Stomach smooth muscle (tissue), 2 donors: Measurements from ENCODE around the gene MYOD1.

Experiments
- H3K27ac ChIP-seq: one replicate; pipeline ENCODE4 v1.7.0; 2013; ENCODE audit warnings: mild to moderate bottlenecking, low read length, inconsistent platforms
- H3K27me3 ChIP-seq, 2 donors: one replicate each; pipeline ENCODE4 v1.7.0; 2013; ENCODE audit warnings: low read length in 2 of 2; ENCODE audit not compliant: insufficient read depth in 2 of 2, control insufficient read depth in 1 of 2
- H3K36me3 ChIP-seq, 2 donors: one replicate each; pipeline ENCODE4 v1.7.0; 2013; ENCODE audit warnings: low read length in 2 of 2; ENCODE audit not compliant: control insufficient read depth in 2 of 2, insufficient read depth in 2 of 2
- H3K4me1 ChIP-seq: one replicate; pipeline ENCODE4 v1.7.0; 2013; ENCODE audit warnings: low read length; ENCODE audit not compliant: control insufficient read depth, insufficient read depth
- H3K4me3 ChIP-seq, 2 donors: one replicate each; pipeline ENCODE4 v1.7.0; 2013; ENCODE audit warnings: low read length in 2 of 2
- H3K9ac ChIP-seq, 2 donors: one replicate each; pipeline ENCODE4 v1.7.0; 2013; ENCODE audit warnings: low read length in 2 of 2, mild to moderate bottlenecking in 1 of 2
- H3K9me3 ChIP-seq, 2 donors: one replicate each; pipeline ENCODE4 v1.7.0; 2013; ENCODE audit warnings: low read length in 2 of 2; ENCODE audit not compliant: control insufficient read depth in 2 of 2
- donor health status: healthy.
- donor health status: Pancreatic carcinoma.

The MYOD1 gene

DNA sequence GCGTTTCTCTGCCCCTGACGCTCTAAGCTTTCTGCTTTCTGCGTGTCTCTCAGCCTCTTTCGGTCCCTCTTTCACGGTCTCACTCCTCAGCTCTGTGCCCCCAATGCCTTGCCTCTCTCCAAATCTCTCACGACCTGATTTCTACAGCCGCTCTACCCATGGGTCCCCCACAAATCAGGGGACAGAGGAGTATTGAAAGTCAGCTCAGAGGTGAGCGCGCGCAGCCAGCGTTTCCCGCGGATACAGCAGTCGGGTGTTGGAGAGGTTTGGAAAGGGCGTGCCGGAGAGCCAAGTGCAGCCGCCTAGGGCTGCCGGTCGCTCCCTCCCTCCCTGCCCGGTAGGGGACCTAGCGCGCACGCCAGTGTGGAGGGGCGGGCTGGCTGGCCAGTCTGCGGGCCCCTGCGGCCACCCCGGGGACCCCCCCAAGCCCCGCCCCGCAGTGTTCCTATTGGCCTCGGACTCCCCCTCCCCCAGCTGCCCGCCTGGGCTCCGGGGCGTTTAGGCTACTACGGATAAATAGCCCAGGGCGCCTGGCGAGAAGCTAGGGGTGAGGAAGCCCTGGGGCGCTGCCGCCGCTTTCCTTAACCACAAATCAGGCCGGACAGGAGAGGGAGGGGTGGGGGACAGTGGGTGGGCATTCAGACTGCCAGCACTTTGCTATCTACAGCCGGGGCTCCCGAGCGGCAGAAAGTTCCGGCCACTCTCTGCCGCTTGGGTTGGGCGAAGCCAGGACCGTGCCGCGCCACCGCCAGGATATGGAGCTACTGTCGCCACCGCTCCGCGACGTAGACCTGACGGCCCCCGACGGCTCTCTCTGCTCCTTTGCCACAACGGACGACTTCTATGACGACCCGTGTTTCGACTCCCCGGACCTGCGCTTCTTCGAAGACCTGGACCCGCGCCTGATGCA, at the start of gene MYOD1:
MYOD1 (plus strand) TSS at position 544 of the 910 bp plus-strand sequence; CDS start at position 756, 212 bp downstream.
- Histone ChIP-seq H3K4me1 (peaks cover 6% of the 10 kb centered on the region), H3K27me3 (peaks cover 49 to 54% of the 10 kb centered on the region in 2 donors), H3K27ac (no peak within 1 kb of the TSS), H3K9ac (peak within 1 kb of the TSS in 1 of 2 donors; percentile 90), H3K4me3 (no peak within 1 kb of the TSS), H3K9me3 (no peaks in the 10 kb centered on the region), H3K36me3 (no peaks in the 10 kb centered on the region)

DNA sequence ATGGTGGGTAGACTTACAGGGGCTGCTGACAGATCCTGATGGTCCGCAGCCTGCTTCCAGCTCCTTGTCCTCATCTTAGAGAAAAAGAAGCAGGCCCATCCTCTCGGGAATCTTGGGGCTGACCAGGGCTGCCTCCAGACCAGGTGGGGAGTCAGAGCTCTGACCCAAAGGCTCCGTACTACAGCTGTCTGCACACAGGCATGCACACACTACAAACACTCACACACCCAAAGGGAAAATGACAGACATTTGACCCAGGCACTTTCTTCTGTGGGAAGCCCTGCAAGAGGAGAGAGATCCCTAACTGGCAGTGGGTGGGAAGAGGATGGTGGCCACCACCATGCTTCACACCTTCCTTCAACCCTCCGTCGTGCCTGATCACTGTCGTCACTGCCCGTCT, 46.9 kb upstream of the MYOD1 start:
- peaks cover 3 to 7% of the 10 kb centered on the region in 2 donors for H3K9me3 ChIP-seq
- H3K4me3 ChIP-seq: no peak overlapping the region
- H3K27ac ChIP-seq: no peak overlapping the region
- H3K27me3 ChIP-seq: peaks cover 0 to 6% of the 10 kb centered on the region in 2 donors
- H3K36me3 ChIP-seq: no peaks in the 10 kb centered on the region
- no peak overlapping the region for H3K9ac ChIP-seq
- no peaks in the 10 kb centered on the region for H3K4me1 ChIP-seq

DNA sequence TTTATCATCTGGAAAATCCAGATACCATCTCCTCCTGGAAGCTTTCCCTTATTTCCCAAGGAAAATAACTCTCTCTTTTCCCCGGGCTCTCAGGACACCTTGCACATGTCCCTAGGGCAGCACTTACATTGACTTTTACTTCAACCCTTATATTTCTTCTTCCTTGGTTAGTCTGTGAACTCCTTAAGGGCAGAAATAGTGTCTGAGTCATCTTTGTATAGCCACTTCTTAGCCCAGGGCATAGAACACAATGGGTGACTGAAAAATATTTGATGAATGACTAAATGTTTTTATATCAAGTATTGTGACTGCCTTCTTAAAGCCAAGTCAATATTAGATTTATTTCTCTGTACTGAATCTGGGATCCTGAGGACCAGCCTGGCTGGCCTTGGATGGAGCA, 45.4 kb upstream of the MYOD1 start:
- peaks cover 0 to 6% of the 10 kb centered on the region in 2 donors for H3K27me3 ChIP-seq
- H3K4me1 ChIP-seq: no peaks in the 10 kb centered on the region
- no peak overlapping the region for H3K9ac ChIP-seq
- H3K36me3 ChIP-seq: no peaks in the 10 kb centered on the region
- no peak overlapping the region for H3K4me3 ChIP-seq
- H3K27ac ChIP-seq: no peak overlapping the region
- H3K9me3 ChIP-seq: peaks cover 3 to 7% of the 10 kb centered on the region in 2 donors

DNA sequence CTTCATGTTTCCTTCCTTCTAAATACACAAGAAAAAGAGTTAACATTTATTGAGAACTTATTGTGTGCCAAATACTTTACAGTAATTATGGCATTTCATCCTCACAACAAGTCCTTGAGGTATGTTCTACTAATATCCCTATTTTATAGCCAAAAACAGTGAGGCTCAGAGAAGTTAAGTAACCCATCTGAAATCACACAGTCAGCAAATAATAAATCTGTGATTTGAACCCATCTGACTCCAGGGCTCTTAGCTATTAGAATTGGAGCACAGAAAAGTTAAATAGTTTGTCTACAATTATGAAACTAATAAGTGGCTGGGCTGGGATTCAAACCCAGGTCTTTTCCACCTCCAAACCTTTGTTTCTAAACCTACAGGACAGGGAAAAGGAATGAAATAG, 36.5 kb upstream of the MYOD1 start:
- H3K9me3 ChIP-seq: no peaks in the 10 kb centered on the region
- H3K4me3 ChIP-seq: no peak overlapping the region
- H3K4me1 ChIP-seq: no peaks in the 10 kb centered on the region
- peaks cover 2 to 10% of the 10 kb centered on the region in 2 donors for H3K27me3 ChIP-seq
- H3K9ac ChIP-seq: no peak overlapping the region
- no peaks in the 10 kb centered on the region for H3K36me3 ChIP-seq
- no peak overlapping the region for H3K27ac ChIP-seq

DNA sequence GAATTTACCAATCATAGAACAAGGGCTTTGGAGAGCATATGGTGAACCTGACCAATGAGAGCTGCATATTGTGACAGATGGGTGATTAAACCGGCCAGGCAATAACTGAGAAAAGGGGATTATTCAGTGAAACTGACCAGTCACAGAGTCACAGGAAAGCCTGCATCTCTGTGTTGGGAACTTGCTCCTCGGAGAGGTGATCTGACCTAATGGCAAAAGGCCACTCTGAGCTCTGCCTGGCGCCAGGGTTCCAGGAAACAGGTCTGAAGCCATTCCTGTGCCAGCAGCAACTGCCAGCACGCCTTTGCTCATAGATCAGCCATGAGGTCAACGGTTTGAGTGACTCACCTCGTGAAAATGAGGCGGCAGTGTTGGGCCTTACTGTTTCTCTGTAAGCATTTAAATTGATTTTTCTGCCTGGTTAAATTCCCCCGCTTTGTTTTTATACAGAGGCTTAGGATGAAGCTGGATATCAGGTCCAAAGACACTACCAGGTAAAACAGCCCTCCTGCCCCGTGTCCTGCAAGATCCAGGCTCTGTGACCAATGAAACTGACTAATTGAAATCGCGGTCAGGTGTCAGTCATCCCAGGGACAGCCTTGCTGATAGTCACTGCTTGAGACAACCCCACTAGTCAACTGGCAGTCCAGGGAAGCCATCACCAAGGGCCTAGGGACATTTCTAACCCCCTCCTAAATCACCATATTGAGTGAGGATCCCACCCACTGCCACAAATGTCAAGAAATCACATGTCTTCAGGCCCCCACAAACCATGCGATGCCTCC, 35.8 kb upstream of the MYOD1 start:
- no peak overlapping the region for H3K27ac ChIP-seq
- no peak overlapping the region for H3K9ac ChIP-seq
- no peaks in the 10 kb centered on the region for H3K36me3 ChIP-seq
- no peak overlapping the region for H3K4me3 ChIP-seq
- peaks cover 2 to 15% of the 10 kb centered on the region in 2 donors for H3K27me3 ChIP-seq
- H3K9me3 ChIP-seq: no peaks in the 10 kb centered on the region
- H3K4me1 ChIP-seq: no peaks in the 10 kb centered on the region

DNA sequence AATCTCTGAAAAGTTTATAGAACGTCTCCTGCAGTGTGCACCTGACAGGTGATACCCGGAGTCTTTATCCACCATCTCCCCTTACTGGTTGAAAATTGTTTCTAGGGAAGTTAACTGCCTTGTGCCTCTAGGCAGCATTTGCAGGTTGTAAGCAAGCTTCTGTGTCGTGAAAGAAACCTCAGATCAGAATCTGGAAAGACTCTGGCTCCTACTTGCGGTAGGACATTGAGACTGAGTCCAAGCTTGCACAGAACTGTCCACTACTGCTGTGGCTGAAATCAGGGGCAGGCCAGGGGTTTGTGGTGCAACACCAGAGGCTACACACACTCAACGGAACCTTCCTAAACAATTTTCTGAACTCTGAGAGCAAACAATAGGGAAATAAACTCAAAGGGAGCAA, 34.8 kb upstream of the MYOD1 start:
- H3K36me3 ChIP-seq: no peaks in the 10 kb centered on the region
- H3K4me1 ChIP-seq: no peaks in the 10 kb centered on the region
- no peak overlapping the region for H3K27ac ChIP-seq
- H3K9ac ChIP-seq: no peak overlapping the region
- H3K27me3 ChIP-seq: peaks cover 2 to 15% of the 10 kb centered on the region in 2 donors
- no peak overlapping the region for H3K4me3 ChIP-seq
- H3K9me3 ChIP-seq: no peaks in the 10 kb centered on the region

DNA sequence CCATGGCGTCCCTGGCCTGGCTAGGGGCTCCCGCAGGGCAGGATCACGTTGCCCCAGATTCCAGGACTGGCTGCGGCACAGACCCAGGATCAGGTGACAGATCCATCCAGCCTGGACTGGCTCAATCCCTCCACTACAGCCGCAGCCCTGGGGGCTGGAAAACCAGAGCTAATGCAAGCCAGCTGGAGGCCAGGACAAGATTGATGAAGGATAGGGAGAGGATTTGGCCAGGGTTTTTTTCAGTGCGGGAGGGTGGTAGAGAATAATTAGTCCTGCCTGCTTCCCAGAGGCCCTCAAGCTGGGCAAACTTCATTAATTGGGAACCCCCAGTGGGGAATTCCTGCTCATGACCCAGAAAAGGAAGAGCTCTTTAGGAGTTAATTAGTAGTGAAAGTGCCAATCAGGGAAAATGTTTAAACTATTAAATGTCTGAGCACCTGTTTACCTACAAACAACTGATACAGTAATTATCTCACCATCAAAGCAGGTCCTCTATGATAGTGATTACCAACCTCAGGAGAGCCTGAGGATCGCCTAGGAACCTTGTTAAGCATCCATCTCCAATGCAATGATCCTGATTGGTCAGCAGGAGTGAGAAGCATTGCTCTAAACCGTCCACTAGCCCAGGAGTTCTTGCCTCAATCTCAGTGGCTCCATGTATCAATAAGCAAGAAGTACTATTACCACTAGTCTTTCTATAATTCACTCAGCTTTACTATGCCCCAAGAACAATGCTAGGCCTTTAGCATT, 33.0 kb upstream of the MYOD1 start:
- no peak overlapping the region for H3K9ac ChIP-seq
- H3K27me3 ChIP-seq: peaks cover 2 to 15% of the 10 kb centered on the region in 2 donors
- no peak overlapping the region for H3K4me3 ChIP-seq
- H3K27ac ChIP-seq: no peak overlapping the region
- H3K36me3 ChIP-seq: no peaks in the 10 kb centered on the region
- H3K4me1 ChIP-seq: no peaks in the 10 kb centered on the region
- H3K9me3 ChIP-seq: no peaks in the 10 kb centered on the region

DNA sequence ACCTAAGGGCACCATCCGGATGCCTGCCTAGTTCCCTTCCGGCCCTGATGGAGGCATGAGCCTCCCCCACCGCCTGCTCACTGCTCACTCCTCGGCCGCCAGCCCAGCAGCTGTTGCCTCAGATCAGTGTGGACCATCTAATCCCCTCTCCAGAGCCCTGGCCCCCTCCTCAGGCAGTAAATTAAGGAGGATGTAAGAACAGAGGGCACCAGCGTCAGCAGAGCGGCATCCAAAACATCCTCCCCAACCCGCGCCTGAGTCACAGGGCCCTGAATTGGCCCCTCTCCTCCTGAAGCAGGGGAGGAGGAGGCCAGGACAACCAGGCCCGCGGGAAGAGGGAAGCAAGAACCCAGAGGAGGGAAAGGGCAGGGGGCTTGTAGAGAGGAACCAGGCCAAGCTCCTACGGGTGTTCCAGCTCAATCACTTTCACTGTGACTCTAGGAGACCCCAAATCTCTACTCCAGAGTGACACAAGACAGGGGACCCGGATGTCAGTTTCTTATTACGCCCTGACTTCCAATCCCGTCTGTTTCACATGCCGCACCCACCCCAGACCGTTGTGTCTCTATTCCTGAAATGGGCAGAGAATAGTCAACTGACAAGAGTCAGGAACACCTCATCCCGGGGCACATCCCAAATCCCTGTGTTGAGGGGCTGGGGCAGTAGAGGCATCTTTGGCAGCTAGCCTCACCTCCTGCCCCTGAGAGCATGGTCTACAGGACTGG, 31.3 kb upstream of the MYOD1 start:
- no peaks in the 10 kb centered on the region for H3K4me1 ChIP-seq
- H3K36me3 ChIP-seq: no peaks in the 10 kb centered on the region
- H3K27ac ChIP-seq: no peak overlapping the region
- peaks cover 2 to 16% of the 10 kb centered on the region in 2 donors for H3K27me3 ChIP-seq
- H3K9ac ChIP-seq: no peak overlapping the region
- no peak overlapping the region for H3K4me3 ChIP-seq
- H3K9me3 ChIP-seq: no peaks in the 10 kb centered on the region

DNA sequence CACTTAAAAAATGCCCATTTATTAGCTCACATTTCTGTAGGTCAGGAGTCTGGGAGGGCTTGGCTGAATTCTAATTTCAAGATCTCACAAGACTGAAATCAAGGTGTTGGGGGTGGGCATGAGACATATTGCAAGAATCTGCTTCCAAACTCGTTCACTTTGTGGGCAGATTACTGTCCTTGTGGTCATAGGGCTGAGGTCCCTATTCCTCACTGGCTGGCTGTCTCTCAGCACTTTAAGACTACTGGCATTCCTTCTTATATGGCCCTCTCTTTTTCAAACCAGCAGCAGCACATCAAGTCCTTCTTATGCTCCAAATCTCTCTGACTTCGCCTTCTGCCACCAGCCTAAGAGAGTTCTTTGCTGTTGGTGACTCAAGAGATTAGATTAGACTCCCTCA, 27.8 kb upstream of the MYOD1 start:
- Histone ChIP-seq H3K9me3 (no peaks in the 10 kb centered on the region), H3K4me3 (no peak overlapping the region), H3K36me3 (no peaks in the 10 kb centered on the region), H3K4me1 (no peaks in the 10 kb centered on the region), H3K27me3 (peaks cover 22 to 23% of the 10 kb centered on the region in 2 donors), H3K27ac (no peak overlapping the region), H3K9ac (no peak overlapping the region)

DNA sequence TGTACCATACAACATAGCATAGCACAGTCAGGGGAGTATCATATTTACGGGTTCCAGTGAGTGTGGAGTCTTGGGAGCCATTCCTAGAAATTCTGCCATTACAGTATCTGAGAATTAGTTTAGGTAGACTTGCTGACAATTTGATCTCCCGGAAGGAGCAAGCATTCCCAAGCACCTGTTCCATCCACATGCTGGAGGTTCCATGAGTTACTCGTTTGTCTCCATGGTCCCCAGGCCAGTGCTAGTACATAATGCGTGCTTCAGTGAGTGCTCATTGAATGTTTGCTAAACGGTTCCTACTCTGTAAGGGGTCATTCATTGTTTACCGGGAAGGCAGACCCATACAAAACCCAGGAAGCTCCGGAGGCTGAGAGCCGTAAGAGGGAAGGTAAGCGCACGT, 27.4 kb upstream of the MYOD1 start:
- H3K27ac ChIP-seq: no peak overlapping the region
- no peaks in the 10 kb centered on the region for H3K9me3 ChIP-seq
- H3K4me1 ChIP-seq: no peaks in the 10 kb centered on the region
- peaks cover 26% of the 10 kb centered on the region in 2 donors for H3K27me3 ChIP-seq
- no peaks in the 10 kb centered on the region for H3K36me3 ChIP-seq
- H3K4me3 ChIP-seq: no peak overlapping the region
- H3K9ac ChIP-seq: no peak overlapping the region
